Measurements from ENCODE around the gene ITPKA. TPM values are rescaled to one million over a fixed set of nuclear protein-coding genes. Genes with fewer than 3 reads are reported as not detected.

ITPKA gene
- total RNA-seq, 1 donor from 2014 or later = 1.6 TPM

GRCh38 chr15:41489641-41490040, 4.0 kb upstream of the ITPKA start:
- FAIRE-seq (no peak), DNase-seq (ENCODE audit: low spot score in 2 of 2) (no peak)

- FAIRE-seq = no peak
- DNase-seq (ENCODE audit: low spot score in 2 of 2) = no peak
Measured at GRCh38 chr15:41490355-41490754, 3.3 kb upstream of the ITPKA start.

- no peak for FAIRE-seq
- DNase-seq (ENCODE audit: low spot score in 2 of 2) = no peak
Measured at GRCh38 chr15:41491889-41492288, 1.8 kb upstream of the ITPKA start.

- DNase-seq (ENCODE audit: low spot score in 2 of 2) = peak in 1 of 2 donors; percentile 59
- FAIRE-seq = no peak
Measured at GRCh38 chr15:41492597-41493204, 973 bp upstream of the ITPKA start.

- no peak for FAIRE-seq
- no peak for DNase-seq (ENCODE audit: low spot score in 2 of 2)
Measured at GRCh38 chr15:41493902-41494189, 172 bp downstream of the ITPKA start.

GRCh38 chr15:41494190-41494921, 682 bp downstream of the ITPKA start:
- no peak for FAIRE-seq
- no peak for DNase-seq (ENCODE audit: low spot score in 2 of 2)

GRCh38 chr15:41494922-41495735, 1.5 kb downstream of the ITPKA start:
- DNase-seq (ENCODE audit: low spot score in 2 of 2) = no peak

GRCh38 chr15:41495736-41496599, 2.3 kb downstream of the ITPKA start:
- no peak for DNase-seq (ENCODE audit: low spot score in 2 of 2)
- FAIRE-seq = no peak

More at GRCh38 chr15:41494922-41495735, 1.5 kb downstream of the ITPKA start:
- FAIRE-seq = no peak

GRCh38 chr15:41498657-41499056, 5.0 kb downstream of the ITPKA start:
- DNase-seq (ENCODE audit: low spot score in 2 of 2) (no peak), FAIRE-seq (no peak)

GRCh38 chr15:41499109-41499851, 5.6 kb downstream of the ITPKA start:
- DNase-seq (ENCODE audit: low spot score in 2 of 2) = no peak
- FAIRE-seq = no peak

- no peak for FAIRE-seq
Measured at GRCh38 chr15:41501191-41501917, 7.7 kb downstream of the ITPKA start.

GRCh38 chr15:41501931-41502794, 8.5 kb downstream of the ITPKA start:
- DNase-seq (ENCODE audit: low spot score in 2 of 2) (no peak), FAIRE-seq (no peak)

More at GRCh38 chr15:41501191-41501917, 7.7 kb downstream of the ITPKA start:
- no peak for DNase-seq (ENCODE audit: low spot score in 2 of 2)

- FAIRE-seq (no peak), DNase-seq (ENCODE audit: low spot score in 2 of 2) (no peak)
Measured at GRCh38 chr15:41502795-41503668, 9.4 kb downstream of the ITPKA start.

- FAIRE-seq (no peak), DNase-seq (ENCODE audit: low spot score in 2 of 2) (no peak)
Measured at GRCh38 chr15:41503669-41504010, 10.0 kb downstream of the ITPKA start.

GRCh38 chr15:41504751-41505492, 11.2 kb downstream of the ITPKA start:
- no peak for DNase-seq (ENCODE audit: low spot score in 2 of 2)

GRCh38 chr15:41505776-41506175, 12.1 kb downstream of the ITPKA start:
- no peak for FAIRE-seq
- no peak for DNase-seq (ENCODE audit: low spot score in 2 of 2)

More at GRCh38 chr15:41504751-41505492, 11.2 kb downstream of the ITPKA start:
- no peak for FAIRE-seq

Data from frontal cortex (tissue), 4 donors.